K562 (cell line): ENCODE data around the gene LRRTM3.

ENCODE experiments used
- CAMTA2 ChIP-seq: fragments of 250-450 bp; sonication (Bioruptor Pico); conservative IDR thresholded peaks from 2 replicates; pipeline ENCODE4 v1.5.1; 2022
- EZH2 ChIP-seq: IDR thresholded peaks from 2 replicates; pipeline ENCODE4 v1.6.1; 2012; ENCODE audit warnings: low read depth, mild to moderate bottlenecking, inconsistent platforms, low read length, borderline replicate concordance
- TF ChIP-seq, protein P1 (sequence below), 2 experiments: fragments of 450-650 bp in 1 of 2; sonication (generic) in 1 of 2; formaldehyde crosslinking in 1 of 2; IDR thresholded peaks; 2 replicates each; pipeline versions ENCODE4 v1.7.1 to v1.9.0; 2016 to 2022; ENCODE audit warnings: inconsistent platforms in 1 of 2, mild to moderate bottlenecking in 1 of 2, missing genetic modification reagents in 1 of 2
- TF ChIP-seq, protein P2 (sequence below), 3 experiments: IDR thresholded peaks in 2 of 3; conservative IDR thresholded peaks in 1 of 3; 2 replicates each; pipeline ENCODE4 v1.5.1; 2011 to 2012; ENCODE audit warnings: low read length in 3 of 3, mild to moderate bottlenecking in 3 of 3, control low read depth in 2 of 3, improper control_type of control experiment in 1 of 3, inconsistent platforms in 1 of 3, low read depth in 1 of 3, mixed read lengths in 1 of 3, moderate library complexity in 1 of 3; ENCODE audit not compliant: insufficient read depth in 2 of 3
- TF ChIP-seq, protein P3 (sequence below): fragments of 450-650 bp; IDR thresholded peaks from 2 replicates; pipeline ENCODE4 v1.6.1; 2016; ENCODE audit warnings: antibody characterized with exemption
- TF ChIP-seq, protein P4 (sequence below): fragments of 250-450 bp; sonication (Bioruptor Pico); IDR thresholded peaks from 2 replicates; pipeline ENCODE4 v1.6.1; 2021; ENCODE audit warnings: mild to moderate bottlenecking

DNA sequence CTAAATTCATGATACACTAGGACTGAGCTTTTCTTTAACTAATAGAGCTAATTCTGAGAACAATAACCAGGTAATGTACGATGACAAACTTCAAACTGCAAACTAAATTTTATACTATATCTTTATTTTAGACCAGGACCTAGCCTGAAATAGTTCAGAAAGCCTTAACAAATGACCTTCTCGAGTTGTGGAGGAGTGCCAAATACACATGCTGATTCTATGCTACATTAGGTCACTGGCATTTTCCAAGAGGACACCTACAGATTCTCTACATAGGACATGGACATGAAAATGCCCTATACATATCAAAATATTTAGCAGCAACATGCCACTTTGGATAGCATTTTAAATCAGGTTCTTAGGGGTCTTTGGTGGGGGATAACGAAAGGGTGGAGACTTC is 44.0 kb upstream of the LRRTM3 start:
- TF ChIP-seq, protein P1, sequence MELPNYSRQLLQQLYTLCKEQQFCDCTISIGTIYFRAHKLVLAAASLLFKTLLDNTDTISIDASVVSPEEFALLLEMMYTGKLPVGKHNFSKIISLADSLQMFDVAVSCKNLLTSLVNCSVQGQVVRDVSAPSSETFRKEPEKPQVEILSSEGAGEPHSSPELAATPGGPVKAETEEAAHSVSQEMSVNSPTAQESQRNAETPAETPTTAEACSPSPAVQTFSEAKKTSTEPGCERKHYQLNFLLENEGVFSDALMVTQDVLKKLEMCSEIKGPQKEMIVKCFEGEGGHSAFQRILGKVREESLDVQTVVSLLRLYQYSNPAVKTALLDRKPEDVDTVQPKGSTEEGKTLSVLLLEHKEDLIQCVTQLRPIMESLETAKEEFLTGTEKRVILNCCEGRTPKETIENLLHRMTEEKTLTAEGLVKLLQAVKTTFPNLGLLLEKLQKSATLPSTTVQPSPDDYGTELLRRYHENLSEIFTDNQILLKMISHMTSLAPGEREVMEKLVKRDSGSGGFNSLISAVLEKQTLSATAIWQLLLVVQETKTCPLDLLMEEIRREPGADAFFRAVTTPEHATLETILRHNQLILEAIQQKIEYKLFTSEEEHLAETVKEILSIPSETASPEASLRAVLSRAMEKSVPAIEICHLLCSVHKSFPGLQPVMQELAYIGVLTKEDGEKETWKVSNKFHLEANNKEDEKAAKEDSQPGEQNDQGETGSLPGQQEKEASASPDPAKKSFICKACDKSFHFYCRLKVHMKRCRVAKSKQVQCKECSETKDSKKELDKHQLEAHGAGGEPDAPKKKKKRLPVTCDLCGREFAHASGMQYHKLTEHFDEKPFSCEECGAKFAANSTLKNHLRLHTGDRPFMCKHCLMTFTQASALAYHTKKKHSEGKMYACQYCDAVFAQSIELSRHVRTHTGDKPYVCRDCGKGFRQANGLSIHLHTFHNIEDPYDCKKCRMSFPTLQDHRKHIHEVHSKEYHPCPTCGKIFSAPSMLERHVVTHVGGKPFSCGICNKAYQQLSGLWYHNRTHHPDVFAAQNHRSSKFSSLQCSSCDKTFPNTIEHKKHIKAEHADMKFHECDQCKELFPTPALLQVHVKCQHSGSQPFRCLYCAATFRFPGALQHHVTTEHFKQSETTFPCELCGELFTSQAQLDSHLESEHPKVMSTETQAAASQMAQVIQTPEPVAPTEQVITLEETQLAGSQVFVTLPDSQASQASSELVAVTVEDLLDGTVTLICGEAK (IDR thresholded peaks at IDR 0.05): no peak
- TF ChIP-seq, protein P1 (CRISPR knock-in tag; IDR thresholded peaks at IDR 0.05): no peak
- TF ChIP-seq EZH2: no peak
- TF ChIP-seq, protein P2, sequence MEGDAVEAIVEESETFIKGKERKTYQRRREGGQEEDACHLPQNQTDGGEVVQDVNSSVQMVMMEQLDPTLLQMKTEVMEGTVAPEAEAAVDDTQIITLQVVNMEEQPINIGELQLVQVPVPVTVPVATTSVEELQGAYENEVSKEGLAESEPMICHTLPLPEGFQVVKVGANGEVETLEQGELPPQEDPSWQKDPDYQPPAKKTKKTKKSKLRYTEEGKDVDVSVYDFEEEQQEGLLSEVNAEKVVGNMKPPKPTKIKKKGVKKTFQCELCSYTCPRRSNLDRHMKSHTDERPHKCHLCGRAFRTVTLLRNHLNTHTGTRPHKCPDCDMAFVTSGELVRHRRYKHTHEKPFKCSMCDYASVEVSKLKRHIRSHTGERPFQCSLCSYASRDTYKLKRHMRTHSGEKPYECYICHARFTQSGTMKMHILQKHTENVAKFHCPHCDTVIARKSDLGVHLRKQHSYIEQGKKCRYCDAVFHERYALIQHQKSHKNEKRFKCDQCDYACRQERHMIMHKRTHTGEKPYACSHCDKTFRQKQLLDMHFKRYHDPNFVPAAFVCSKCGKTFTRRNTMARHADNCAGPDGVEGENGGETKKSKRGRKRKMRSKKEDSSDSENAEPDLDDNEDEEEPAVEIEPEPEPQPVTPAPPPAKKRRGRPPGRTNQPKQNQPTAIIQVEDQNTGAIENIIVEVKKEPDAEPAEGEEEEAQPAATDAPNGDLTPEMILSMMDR (IDR thresholded peaks at IDR 0.05 in 2 of 3, conservative IDR thresholded peaks at IDR 0.05 in 1 of 3; ENCODE audit: insufficient read depth in 2 of 3, low read depth in 1 of 3, low read length in 3 of 3): no peak
- TF ChIP-seq, protein P3, sequence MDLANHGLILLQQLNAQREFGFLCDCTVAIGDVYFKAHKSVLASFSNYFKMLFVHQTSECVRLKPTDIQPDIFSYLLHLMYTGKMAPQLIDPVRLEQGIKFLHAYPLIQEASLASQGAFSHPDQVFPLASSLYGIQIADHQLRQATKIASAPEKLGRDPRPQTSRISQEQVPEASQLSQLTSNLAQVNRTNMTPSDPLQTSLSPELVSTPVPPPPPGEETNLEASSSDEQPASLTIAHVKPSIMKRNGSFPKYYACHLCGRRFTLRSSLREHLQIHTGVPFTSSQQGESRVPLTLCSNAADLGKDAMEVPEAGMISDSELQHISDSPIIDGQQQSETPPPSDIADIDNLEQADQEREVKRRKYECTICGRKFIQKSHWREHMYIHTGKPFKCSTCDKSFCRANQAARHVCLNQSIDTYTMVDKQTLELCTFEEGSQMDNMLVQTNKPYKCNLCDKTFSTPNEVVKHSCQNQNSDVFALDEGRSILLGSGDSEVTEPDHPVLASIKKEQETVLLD: no peak
- TF ChIP-seq, protein P4, sequence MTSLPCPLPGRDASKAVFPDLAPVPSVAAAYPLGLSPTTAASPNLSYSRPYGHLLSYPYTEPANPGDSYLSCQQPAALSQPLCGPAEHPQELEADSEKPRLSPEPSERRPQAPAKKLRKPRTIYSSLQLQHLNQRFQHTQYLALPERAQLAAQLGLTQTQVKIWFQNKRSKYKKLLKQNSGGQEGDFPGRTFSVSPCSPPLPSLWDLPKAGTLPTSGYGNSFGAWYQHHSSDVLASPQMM (CRISPR knock-in tag): no peak
- TF ChIP-seq CAMTA2 (CRISPR knock-in tag): no peak
